Measurements from ENCODE around the gene IGF2.

GRCh38 chr11:2126520-2127085, 12.6 kb downstream of the IGF2 start:
- TF ChIP-seq, protein P1, sequence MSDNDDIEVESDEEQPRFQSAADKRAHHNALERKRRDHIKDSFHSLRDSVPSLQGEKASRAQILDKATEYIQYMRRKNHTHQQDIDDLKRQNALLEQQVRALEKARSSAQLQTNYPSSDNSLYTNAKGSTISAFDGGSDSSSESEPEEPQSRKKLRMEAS (IDR thresholded peaks at IDR 0.05) = no peak
- TF ChIP-seq, protein P2, sequence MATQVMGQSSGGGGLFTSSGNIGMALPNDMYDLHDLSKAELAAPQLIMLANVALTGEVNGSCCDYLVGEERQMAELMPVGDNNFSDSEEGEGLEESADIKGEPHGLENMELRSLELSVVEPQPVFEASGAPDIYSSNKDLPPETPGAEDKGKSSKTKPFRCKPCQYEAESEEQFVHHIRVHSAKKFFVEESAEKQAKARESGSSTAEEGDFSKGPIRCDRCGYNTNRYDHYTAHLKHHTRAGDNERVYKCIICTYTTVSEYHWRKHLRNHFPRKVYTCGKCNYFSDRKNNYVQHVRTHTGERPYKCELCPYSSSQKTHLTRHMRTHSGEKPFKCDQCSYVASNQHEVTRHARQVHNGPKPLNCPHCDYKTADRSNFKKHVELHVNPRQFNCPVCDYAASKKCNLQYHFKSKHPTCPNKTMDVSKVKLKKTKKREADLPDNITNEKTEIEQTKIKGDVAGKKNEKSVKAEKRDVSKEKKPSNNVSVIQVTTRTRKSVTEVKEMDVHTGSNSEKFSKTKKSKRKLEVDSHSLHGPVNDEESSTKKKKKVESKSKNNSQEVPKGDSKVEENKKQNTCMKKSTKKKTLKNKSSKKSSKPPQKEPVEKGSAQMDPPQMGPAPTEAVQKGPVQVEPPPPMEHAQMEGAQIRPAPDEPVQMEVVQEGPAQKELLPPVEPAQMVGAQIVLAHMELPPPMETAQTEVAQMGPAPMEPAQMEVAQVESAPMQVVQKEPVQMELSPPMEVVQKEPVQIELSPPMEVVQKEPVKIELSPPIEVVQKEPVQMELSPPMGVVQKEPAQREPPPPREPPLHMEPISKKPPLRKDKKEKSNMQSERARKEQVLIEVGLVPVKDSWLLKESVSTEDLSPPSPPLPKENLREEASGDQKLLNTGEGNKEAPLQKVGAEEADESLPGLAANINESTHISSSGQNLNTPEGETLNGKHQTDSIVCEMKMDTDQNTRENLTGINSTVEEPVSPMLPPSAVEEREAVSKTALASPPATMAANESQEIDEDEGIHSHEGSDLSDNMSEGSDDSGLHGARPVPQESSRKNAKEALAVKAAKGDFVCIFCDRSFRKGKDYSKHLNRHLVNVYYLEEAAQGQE (IDR thresholded peaks at IDR 0.05; ENCODE audit: low read depth) = no peak
- TF ChIP-seq EP300 (IDR thresholded peaks at IDR 0.05; ENCODE audit: borderline replicate concordance) = no peak
- TF ChIP-seq USF1 (IDR thresholded peaks at IDR 0.05) = no peak
